Posterior cingulate gyrus (tissue), 11 donors: ENCODE results near the gene CAMP.
A peak's percentile ranks its signal among the peaks of the same experiment; 100 is the strongest.
"Not testable (repeated sequence)": the region's sequence is repeated elsewhere in the genome, so short reads cannot be mapped to it uniquely, and the experiment has no call there.

ENCODE experiments used
- DNase-seq, 10 donors: peaks; one replicate each; pipeline versions ENCODE4 v3.0.0 to v3.0.0-alpha.2; 2020 to 2021; ENCODE audit warnings: mixed read lengths in 3 of 10
- intact Hi-C: fragments of 100-400 bp; cut with DNase I; formaldehyde crosslinking; loops from one replicate; pipeline ENCODE4 v1.15.1; 2023

CAMP gene

DNA sequence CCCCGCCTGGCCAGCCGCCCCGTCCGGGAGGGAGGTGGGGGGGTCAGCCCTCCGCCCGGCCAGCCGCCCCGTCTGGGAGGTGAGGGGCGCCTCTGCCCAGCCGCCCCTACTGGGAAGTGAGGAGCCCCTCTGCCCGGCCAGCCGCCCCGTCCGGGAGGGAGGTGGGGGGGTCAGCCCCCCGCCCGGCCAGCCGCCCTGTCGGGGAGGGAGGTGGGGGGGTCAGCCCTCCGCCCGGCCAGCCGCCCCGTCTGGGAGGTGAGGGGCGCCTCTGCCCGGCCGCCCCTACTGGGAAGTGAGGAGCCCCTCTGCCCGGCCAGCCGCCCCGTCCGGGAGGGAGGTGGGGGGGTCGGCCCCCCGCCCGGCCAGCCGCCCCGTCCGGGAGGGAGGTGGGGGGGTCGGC, 11.5 kb upstream of the CAMP start:
- intact Hi-C loops, DNase-seq: not testable (repeated sequence)

- no peak for DNase-seq
- intact Hi-C loops, result no loop called here
Measured at GRCh38 chr3:48214225-48214624, 9.1 kb upstream of the CAMP start.

DNA sequence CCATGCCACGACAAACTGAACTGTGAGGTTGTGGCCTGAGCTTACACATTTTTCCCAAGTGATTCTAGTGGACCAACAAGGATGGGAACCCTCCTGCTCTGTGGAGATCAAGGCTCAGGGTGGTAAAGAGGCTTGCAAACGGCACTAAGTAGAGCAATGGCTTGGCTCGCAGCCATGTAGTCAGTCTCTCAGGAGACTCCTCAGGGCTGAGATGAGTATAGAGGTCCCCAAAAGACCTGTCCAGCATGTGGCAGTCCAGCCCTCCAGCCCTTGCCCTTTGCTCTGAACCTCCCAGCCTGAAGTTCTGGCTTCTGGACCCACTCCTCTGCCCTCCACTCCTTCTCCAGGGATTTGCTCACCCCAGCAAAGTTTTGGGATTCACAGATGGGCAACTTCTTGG, 8.3 kb upstream of the CAMP start:
- intact Hi-C loops, result no loop called here
- no peak for DNase-seq

GRCh38 chr3:48215466-48215865, 7.8 kb upstream of the CAMP start:
- intact Hi-C loops, result no loop called here
- DNase-seq, result no peak

DNA sequence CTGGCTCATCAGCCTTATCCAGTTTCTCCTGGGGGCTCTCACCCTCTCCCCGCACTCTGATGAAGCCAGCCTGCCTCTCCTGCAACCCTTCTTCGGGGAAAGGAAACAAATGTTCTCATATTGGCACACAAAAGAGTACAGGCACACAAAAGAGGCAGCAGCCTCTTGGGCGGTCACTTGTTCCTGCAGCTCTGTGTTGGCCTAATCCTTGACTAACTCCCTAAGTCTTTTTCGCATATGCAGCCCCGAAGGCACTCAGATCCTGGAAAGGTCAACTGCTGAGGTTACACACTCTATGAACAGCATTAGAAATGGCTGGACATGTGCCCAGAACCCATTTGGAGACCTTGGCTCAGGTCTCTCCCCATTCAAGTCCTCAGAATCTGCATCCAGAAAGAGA, 7.4 kb upstream of the CAMP start:
- intact Hi-C loops, result no loop called here
- peak in 2 of 10 donors; percentile 8 to 19 for DNase-seq

GRCh38 chr3:48217449-48217848, 5.8 kb upstream of the CAMP start:
- intact Hi-C loops, result no loop called here
- DNase-seq, result no peak

DNA sequence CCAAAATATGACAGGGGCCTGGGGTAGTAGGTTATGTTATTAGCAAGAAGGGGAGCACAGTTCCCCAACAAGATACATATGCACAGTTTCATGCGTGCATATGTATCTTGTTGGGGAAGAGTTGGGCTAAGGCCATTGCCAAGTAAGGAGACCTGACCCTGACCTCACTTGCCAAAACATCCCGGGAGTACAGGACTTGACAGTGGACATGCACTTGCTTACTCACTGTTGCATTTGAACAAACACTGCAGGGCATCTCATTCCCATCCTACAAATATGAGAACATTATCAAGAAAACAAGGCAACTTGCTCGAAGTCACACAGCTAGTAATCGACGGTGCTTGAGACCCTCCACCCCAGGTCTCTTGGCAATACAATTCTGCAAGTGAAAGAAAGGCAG, 4.8 kb upstream of the CAMP start:
- intact Hi-C loops, result no loop called here
- DNase-seq, result no peak

DNA sequence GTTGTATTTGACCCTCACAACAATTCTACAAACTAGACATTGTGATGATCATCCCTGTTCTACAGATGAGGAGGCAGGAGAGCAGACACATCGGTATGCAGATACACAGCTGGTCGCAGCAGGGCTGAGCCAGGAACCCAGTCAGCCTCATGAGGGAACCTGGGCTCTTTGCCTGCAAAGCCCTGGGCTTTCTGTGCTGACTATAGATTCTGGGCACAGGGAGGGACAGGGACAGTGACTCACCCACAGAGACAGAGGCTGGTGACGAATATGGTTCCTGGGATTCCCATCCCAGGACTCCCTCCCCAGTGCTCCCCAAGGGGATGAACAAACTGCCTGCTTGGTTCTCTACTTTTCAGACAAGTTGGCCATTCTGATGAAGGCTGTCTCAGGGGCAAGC, 3.8 kb upstream of the CAMP start:
- intact Hi-C loops, result no loop called here
- no peak for DNase-seq

- intact Hi-C loops, result no loop called here
- DNase-seq, result no peak
Measured at GRCh38 chr3:48220746-48221145, 2.5 kb upstream of the CAMP start.

GRCh38 chr3:48225587-48225986, 2.3 kb downstream of the CAMP start:
- intact Hi-C loops, result no loop called here
- DNase-seq, result no peak

- DNase-seq, result no peak
- intact Hi-C loops, result no loop called here
Measured at GRCh38 chr3:48226939-48227338, 3.6 kb downstream of the CAMP start.

DNA sequence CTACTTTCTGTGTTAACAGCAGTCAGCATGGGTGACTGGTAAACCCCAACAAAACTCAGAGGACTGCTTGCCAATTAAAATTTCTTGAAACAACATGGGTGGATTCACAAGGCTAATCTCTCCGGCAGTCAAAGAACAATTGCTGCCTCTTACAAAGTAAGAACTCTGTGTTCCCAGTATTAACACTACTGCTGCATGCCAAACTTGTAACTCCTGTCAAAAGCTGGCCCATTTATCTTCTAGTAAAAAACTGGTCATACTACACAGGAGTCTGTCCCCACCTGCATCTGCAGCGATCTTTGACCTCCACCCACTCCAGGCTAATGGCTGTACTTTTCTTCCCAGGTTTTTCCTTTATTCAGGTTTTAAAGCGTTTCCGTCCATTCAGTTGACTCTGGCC, 8.9 kb downstream of the CAMP start:
- intact Hi-C loops, result loop anchor here (2.0 to 5.0 kb wide), 2 partner anchors 40 to 205 kb away; no protein-coding TSS in a partner anchor
- no peak for DNase-seq

GRCh38 chr3:48232734-48233133, 9.4 kb downstream of the CAMP start:
- intact Hi-C loops, result loop anchor here (2.0 to 5.0 kb wide), 2 partner anchors 40 to 204 kb away; no protein-coding TSS in a partner anchor
- peak; percentile 67 to 97 (median 84) for DNase-seq

- intact Hi-C loops, result loop anchor here (2.0 to 5.0 kb wide), 2 partner anchors 39 to 203 kb away; no protein-coding TSS in a partner anchor
- peak in 1 of 10 donors; percentile 4 for DNase-seq
Measured at GRCh38 chr3:48233542-48233941, 10.2 kb downstream of the CAMP start.

DNA sequence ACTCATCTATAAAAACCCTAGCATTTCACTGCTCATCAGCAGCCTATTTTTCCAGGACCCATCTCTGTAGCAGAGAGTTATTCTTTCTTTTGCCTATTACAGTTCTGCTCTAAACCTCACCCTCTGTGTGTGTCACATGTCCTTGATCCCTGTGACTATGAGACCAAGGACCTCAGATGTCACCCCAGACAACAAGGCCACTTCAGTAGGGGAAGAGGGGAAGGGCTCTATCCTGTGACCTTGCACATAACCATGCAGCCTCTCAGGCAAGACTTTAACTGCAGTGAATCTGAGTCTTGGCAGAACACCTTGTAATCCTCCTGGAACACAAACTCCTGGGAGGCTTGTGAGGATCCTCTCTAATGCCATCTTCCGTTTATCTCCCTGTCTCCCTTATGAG, 13.2 kb downstream of the CAMP start:
- DNase-seq, result peak in 1 of 10 donors; percentile 6
- intact Hi-C loops, result no loop called here

DNA sequence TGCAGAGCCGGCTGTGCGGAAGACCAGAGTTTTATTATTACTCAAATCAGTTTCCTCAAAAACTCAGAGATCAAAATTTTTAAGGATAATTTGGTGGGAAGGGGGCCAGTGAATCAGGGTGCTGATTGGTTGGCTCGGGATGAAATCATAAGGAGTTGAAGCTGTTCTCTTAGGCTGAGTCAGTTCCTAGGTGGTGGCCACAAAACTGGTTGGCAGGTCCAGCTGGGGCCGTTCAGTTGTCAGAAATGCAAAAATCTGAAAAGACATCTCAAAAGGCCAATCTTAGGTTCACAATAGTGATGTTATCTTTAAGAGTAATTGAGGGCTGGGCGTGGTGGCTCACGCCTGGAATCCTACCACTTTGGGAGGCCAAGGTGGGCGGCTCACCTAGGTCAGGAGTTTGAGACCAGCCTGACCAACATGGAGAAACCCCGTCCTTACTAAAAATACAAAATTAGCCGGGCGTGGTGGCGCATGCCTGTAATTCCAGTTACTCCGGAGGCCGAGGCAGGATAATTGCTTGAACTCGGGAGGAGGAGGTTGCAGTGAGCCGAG, 15.3 kb downstream of the CAMP start:
- intact Hi-C loops, result no loop called here
- DNase-seq, result peak in 1 of 10 donors; percentile 32

DNA sequence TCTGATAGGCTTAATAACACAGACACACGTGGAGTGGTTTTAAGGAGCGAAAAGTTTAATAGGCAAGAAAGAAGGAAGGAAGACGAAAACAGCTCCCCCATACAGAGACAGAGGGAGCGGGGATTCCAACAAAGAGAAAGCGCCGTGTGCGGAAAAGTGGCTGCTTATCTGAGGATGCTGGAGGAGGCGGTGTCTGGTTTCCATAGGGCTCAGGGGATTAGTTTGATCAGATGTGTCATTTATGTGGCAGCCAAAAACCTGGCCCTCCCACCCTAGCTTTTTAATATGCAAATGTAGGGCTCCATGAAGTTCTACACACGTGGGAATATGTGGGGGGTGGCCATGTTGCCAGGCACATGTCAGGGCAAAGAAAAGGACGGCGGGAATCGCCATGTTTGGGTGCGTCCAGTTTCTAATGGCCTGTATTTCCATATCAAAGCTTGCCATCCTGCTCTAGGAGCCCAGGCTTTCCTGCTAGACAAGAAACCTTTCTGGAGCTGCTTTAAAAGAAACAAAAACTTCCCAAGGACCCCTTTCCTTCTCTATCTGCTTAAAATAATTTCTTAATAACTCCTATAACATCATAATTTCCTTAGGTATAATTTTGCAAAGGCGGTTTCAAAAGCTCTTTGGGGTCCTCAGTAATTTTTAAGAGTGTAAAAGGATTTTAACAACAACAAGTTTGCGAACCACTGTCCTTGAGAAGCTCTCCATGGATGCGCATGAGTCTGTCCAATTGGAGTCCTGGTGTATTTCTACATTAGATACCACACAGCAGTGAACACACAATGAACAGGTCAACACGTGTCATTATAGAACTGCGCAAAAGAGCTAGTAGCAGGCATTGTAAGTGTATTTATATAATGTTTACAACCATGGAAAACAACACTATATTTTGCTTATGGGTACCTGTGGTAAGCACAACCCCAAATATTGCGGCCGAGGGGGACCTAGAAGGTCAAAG, 17.0 kb downstream of the CAMP start:
- intact Hi-C loops, result no loop called here
- peak in 2 of 10 donors; percentile 28 to 39 for DNase-seq

DNA sequence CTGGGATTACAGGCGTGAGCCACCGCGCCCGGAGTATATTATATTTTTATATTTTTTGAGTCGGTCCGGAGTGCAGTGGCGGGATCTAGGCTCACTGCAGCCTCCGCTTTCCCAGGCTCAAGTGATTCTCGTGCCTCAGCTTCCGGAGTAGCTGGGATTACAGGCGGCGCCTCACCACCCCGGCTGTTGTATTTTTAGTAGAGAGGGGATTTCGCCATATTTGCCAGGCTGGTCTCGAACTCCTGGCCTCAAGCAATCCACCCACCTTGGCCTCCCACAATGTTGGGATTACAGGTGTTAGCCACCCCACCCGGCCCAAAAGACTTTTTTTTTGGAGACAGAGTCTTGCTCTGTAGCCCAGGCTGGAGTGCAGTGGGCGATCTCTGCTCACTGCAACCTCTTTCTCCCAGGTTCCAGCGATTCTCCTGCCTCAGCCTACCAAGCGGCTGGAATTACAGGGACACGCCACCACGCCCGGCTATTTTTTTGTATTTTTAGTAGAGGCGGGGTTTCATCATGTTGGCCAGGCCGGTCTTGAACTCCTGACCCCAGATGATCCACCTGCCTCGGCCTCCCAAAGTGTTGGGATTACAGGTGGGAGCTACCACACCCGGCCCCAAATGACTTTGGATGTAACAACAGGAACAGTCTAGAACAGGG, 18.6 kb downstream of the CAMP start:
- peak in 1 of 10 donors; percentile 41 for DNase-seq
- intact Hi-C loops, result no loop called here

- no peak for DNase-seq
- intact Hi-C loops, result no loop called here
Measured at GRCh38 chr3:48243886-48244285, 20.6 kb downstream of the CAMP start.

DNA sequence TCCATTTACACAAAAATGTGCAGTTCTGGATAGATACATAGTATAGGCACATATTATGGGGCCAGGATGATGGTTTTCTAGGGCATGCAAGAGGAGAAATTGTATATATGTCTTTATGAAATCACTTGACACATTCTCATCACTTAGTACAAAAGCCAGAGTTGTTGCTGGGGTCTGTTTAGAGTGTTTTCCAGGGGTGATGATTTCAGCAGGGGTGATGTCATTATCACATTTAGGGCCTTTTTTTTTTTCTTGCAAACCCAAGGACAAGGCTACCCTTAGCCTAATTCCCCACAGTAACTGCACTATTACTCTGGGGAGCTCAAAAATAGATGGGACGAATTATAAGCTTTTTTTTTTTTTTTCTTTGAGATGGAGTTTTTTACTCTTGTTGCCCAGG, 21.2 kb downstream of the CAMP start:
- DNase-seq, result no peak
- intact Hi-C loops, result no loop called here

DNA sequence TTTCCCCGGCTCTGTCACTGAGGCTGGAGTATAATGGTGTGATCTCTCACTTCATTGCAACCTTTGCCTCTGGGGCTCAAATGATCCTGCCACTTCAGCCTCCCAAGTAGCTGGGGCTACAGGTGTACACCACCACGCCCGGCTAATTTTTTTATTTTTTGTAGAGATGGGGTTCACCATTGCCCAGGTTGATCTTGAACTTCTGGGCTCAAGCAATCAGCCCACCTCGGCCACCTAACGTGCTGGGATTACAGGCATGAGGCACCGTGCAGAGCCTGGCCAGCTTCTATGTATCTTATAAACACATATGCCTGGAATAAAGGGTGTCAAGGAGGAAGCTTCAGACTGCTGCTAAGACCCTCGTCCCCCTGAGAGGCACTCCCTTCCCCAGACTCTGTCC, 21.8 kb downstream of the CAMP start:
- no peak for DNase-seq

More for the DNA sequence above, 21.8 kb downstream of the CAMP start:
- intact Hi-C loops, result no loop called here
